Measurements from ENCODE around the gene HNMT.

HNMT gene

GRCh38 chr2:137928547-137929518 lies 35.4 kb upstream of the HNMT start:
- no peak overlapping the region for H3K4me3 ChIP-seq (ENCODE audit: low read depth, low read length)
- no peak for TF ChIP-seq CTCF (IDR thresholded peaks at IDR 0.05; ENCODE audit: control insufficient read depth, extremely low read depth, insufficient read depth)
- DNase-seq (ENCODE audit: low read depth), result no peak

- no peak for DNase-seq (ENCODE audit: low read depth)
- no peak overlapping the region for H3K4me3 ChIP-seq (ENCODE audit: low read depth, low read length)
- TF ChIP-seq CTCF (IDR thresholded peaks at IDR 0.05; ENCODE audit: control insufficient read depth, extremely low read depth, insufficient read depth), result no peak
Observed at GRCh38 chr2:137929519-137929916, 34.8 kb upstream of the HNMT start.

GRCh38 chr2:137930146-137930545 lies 34.1 kb upstream of the HNMT start:
- no peak overlapping the region for H3K4me3 ChIP-seq (ENCODE audit: low read depth, low read length)
- no peak for DNase-seq (ENCODE audit: low read depth)
- no peak for TF ChIP-seq CTCF (IDR thresholded peaks at IDR 0.05; ENCODE audit: control insufficient read depth, extremely low read depth, insufficient read depth)

- H3K4me3 ChIP-seq (ENCODE audit: low read depth, low read length), result no peak overlapping the region
- no peak for TF ChIP-seq CTCF (IDR thresholded peaks at IDR 0.05; ENCODE audit: control insufficient read depth, extremely low read depth, insufficient read depth)
Observed at GRCh38 chr2:137935591-137935990, 28.7 kb upstream of the HNMT start.

DNA sequence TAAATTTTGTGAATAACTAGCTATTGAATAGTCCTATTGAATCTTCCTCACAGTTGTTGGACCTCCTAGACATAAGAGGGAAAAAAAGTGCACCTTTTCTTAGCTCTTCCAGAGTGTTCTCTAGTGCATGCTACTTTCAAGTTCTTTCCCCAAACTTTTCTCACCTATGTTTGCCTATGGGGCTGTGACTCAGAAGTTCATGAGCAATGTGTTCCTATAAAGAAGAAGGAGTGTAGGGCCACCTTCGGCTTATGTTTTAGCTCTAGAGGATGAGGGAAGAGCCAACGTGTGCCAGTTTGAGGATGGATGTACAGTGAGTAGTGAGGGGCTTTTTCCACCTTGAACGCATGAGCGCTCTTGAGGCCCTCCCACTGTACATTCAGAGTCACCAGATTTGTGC lies 27.0 kb upstream of the HNMT start:
- DNase-seq (ENCODE audit: low read depth), result no peak
- H3K4me3 ChIP-seq (ENCODE audit: low read depth, low read length), result no peak overlapping the region
- TF ChIP-seq CTCF (IDR thresholded peaks at IDR 0.05; ENCODE audit: control insufficient read depth, extremely low read depth, insufficient read depth), result no peak

More at GRCh38 chr2:137935591-137935990, 28.7 kb upstream of the HNMT start:
- DNase-seq (ENCODE audit: low read depth), result no peak

GRCh38 chr2:137937778-137938177 lies 26.5 kb upstream of the HNMT start:
- no peak overlapping the region for H3K4me3 ChIP-seq (ENCODE audit: low read depth, low read length)
- DNase-seq (ENCODE audit: low read depth), result no peak
- no peak for TF ChIP-seq CTCF (IDR thresholded peaks at IDR 0.05; ENCODE audit: control insufficient read depth, extremely low read depth, insufficient read depth)

All from LNCaP clone FGC (cell line).